C1 segment of cervical spinal cord (tissue), 14 donors: Measurements from ENCODE around the gene PPM1G.
"Not testable (repeated sequence)": the region's sequence is repeated elsewhere in the genome, so short reads cannot be mapped to it uniquely, and the experiment has no call there.

Experiments
- DNase-seq, 14 donors: peaks; one replicate each; lab custom pipeline; 2025; lab: John Stamatoyannopoulos, UW

Gene PPM1G

GRCh38 chr2:27376151-27376865 lies 33.1 kb downstream of the PPM1G start:
- no peak for DNase-seq

DNA sequence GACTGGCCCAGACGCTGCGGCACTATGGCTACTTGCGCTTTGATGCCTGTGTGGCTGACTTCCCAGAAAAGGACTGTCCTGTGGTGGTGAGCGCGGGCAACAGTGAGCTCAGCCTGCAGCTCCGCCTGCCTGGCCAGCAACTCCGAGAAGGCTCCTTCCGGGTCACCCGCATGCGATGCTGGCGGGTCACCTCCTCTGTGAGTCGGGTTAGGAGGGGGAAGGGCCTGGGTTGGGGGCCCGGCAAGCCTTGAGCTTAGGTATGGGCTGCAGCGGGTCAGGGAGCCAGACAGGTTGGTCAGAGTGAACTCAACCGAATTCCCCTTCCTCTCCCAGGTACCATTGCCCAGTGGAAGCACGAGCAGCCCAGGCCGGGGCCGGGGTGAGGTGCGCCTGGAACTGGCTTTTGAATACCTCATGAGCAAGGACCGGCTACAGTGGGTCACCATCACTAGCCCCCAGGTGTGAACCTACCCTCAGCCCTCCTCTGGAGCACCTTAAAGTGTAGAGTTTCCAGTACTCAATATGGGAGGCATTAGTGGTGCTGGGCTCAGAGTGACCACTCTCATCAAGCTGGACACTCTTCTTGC lies 33.8 kb downstream of the PPM1G start:
- DNase-seq = peak in 1 of 14 donors; percentile 23

DNA sequence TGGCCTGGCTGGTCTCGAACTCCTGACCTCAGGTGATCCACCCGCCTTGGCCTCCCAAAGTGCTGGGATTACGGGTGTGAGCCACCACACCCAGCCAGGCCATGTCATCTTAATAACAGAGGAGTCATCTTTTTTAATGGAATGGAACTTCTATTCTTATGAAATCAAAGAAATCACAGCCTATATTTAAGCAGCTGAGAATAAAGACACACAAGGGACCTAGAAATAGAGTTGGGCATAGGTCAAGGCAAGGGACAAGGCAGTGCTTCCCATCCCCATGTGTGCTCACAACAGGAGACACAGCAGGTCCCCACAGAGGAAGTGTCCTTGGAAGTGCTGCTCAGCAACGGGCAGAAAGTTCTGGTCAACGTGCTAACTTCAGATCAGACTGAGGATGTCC lies 35.8 kb downstream of the PPM1G start:
- DNase-seq = no peak

DNA sequence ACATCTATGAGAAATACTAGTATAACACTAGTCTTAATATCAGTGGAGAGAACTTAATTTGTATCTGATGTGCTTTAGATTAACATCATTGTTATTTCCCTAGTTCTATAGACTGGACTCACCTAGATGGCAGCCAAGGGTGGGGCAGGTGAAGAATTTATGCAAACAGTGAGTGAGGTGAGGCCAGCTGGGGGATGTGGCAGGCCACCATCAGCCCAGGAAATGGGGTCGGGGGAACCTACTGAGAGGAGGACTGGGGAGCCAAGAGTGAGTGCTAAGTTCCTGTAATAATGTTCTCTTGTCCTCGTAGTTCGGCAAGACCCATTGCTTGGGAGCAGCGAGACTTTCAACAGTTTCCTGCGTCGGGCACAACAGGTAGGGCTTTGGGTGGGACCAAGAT lies 36.5 kb downstream of the PPM1G start:
- DNase-seq = no peak

GRCh38 chr2:27370816-27371620 lies 38.4 kb downstream of the PPM1G start:
- DNase-seq = peak in 4 of 14 donors; percentile 18 to 53 (median 20)

DNA sequence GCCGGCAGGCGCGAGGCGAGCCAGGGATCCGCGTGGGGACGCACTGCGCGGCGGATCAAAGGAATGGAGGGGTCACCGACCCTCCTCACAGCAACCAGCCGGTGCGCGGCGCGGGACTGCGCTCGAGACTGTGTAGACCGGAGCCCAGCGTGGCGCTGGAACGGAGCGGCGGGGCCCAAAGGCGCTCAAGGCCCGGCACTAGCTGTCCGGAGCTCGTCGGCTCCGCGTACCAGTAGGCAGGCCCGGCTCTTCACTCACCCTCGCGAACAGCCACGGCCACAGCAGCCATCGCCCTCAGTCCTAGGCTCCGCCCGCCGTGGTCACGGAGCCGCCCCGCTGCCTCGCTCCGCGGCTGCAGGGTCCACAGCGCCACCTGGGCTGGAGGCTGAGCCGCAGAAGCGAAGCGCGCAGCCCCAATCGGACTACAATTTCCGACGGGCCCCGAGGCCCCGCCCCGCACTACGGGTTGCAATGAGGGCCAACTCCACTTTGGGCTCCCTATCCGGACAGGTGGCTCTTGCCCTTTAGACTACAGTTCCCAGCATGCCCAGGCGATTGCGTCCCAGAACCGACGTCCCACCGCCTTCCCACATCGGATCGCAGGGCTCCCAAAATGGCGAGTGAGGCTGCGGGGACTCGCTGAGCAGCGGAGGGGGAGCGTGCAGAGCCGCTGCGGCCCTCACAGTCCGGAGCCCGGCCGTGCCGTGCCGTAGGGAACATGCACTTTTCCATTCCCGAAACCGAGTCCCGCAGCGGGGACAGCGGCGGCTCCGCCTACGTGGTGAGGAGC lies 39.2 kb downstream of the PPM1G start, which contains the start of the genes EIF2B4 and SNX17:
Gene EIF2B4, minus strand, starts transcription at position 313 of the 790 bp plus-strand sequence. Its CDS starts 24 bp downstream, at position 289.
Gene SNX17, plus strand, starts transcription at position 591 of the 790 bp plus-strand sequence. Its CDS starts 128 bp downstream, at position 719.
- DNase-seq = peak; percentile 96 to 100 (median 99)

DNA sequence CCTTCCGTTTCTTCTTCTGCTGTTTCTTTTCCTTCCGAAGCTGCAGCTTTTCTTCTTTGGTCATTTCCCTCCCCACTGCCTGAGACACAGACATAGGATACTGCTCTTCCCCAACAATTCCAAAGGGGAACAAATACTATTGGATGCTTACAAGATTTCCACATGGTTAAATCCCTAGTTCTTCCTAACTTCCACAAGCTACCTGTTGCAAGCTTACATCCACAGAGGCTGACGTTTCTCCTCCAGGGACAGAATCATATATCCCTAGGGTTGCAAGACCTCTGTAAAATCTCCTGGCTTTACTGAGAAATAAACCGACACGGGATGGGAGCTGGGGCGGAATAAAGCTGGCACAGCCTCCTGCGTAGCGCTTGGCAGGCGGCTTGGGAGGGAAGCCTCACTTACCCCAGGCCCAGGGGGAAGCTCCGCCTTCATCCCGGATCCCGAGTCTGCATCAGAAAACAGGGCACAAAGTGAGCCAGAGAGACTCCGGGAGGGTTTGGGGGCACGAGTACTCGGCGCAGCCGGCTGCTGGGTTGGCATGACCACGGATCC lies 39.8 kb downstream of the PPM1G start:
- peak in 7 of 14 donors; percentile 43 to 84 (median 66) for DNase-seq

DNA sequence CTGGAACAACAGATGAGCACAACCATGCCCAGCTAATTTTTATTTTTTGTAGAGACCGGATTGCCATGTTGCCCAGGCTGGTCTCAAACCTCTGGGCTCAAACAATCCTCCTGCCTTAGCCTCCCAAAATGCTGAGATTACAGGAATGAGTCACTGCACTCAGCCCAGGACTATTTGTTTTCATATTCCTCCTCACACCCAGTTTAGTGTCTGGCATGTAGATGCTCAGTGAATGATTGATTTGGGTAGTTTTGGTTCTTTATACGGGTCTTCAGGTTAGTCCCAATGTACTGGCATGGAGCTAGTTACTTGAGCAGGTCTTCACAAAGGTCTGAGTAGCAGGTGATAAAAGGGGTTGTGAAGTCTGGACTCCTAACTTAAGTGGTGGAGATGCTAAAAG lies 45.5 kb downstream of the PPM1G start:
- DNase-seq = no peak

GRCh38 chr2:27362678-27363420 lies 46.5 kb downstream of the PPM1G start:
- no peak for DNase-seq

- DNase-seq = peak; percentile 70 to 100 (median 95)
Measured at GRCh38 chr2:27356382-27357181, 52.8 kb downstream of the PPM1G start, which contains the start of gene GTF3C2. Gene GTF3C2, minus strand, starts transcription at chr2:27356764. Its CDS starts 13,210 bp downstream, at chr2:27343554.

GRCh38 chr2:27356056-27356381 lies 53.4 kb downstream of the PPM1G start:
- peak in 3 of 14 donors; percentile 37 to 63 (median 54) for DNase-seq

GRCh38 chr2:27354597-27354927 lies 54.8 kb downstream of the PPM1G start:
- no peak for DNase-seq

DNA sequence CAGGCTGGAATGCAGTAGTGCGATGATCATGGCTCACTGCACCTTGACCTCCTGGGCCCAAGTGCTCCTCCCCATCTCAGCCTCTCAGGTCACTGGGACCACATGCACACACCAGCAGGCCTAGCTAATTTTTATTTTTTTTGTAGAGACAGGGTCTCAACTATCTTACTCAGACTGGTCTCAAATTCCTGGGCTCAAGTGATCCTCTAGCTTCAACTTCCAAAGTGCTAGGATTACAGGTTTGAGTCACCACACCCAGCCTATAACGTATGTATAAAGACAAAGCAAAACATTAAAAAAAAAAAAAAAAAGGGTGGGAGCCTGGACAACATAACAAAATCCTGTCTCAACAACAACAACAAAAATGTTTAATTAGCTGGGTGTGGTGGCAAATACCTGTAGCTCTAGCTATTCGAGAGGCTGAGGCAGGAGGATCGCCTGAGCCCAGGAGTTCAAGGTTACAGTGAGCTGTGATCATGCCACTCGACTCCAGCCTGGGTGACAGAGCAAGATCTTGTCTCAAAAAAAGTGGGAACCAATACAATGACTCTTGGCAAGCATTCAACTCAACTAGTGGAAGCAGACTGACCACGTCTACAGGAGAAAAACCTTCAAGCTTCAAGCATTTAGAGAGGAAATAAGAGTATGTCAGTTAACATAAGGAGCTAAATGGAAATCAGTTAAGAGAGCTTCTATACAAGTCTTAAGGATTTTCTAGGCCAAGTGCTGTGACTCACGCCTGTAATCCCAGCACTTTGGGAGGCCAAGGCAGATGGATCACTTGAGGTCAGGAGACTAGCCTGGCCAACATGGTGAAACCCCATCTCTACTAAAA lies 55.4 kb downstream of the PPM1G start:
- no peak for DNase-seq

DNA sequence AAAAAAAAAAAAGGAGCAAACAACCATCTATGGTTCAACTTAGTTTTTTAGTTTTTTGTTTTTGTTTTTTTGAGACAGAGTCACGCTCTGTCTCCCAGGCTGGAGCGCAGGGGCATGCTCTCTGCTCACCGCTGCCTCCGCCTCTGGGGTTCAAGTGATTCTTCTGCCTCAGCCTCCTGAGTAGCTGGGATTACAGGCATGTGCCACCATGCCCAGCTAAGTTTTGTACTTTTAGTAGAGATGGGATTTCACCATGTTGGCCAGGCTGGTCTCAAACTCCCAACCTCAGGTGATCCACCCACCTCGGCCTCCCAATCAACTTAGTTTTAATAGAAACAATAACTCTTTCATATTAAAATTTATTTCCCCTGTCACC lies 56.0 kb downstream of the PPM1G start:
- DNase-seq = not testable (repeated sequence)

- DNase-seq = no peak
Measured at GRCh38 chr2:27351802-27352598, 57.4 kb downstream of the PPM1G start.

- no peak for DNase-seq
Measured at GRCh38 chr2:27350106-27350693, 59.2 kb downstream of the PPM1G start.

DNA sequence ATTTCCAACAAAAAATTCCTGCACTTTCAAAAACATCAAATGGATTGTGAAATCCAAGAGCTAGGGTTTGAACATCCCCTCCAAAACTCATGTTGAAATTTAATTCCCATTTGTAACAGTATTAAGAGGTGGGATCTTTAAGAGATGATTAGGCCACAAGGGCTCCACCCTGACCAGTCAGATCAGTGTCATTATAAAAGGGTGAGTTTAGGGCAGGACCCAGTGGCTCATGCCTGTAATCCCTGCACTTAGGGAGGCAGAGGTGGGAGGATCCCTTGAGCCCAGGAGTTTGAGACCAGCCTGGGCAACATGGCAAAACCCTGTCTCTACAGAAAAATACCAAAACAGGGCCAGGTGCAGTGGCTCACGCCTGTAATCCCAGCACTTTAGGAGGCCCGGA lies 61.8 kb downstream of the PPM1G start:
- no peak for DNase-seq

- DNase-seq = no peak
Measured at GRCh38 chr2:27336173-27336572, 73.2 kb downstream of the PPM1G start.
